HG02588 (cell line): ENCODE measurements around the gene FAM237B.
"Not testable (repeated sequence)": the region's sequence is repeated elsewhere in the genome, so short reads cannot be mapped to it uniquely, and the experiment has no call there.

Experiments
- ATAC-seq: cut with Tn5 transposase; IDR thresholded peaks from one replicate; pipeline ENCODE4 v1.9.1; 2021; ENCODE audit warnings: mild to moderate bottlenecking, moderate library complexity; ENCODE audit not compliant: unreplicated experiment

Gene FAM237B

GRCh38 chr7:90320801-90321494, at the start of gene FAM237B:
Gene FAM237B (minus strand): TSS chr7:90321304. CDS start chr7:90319748, 1,556 bp downstream.
- no peak for ATAC-seq

- ATAC-seq: no peak
Observed at GRCh38 chr7:90351987-90352386, 30.9 kb upstream of the FAM237B start.

DNA sequence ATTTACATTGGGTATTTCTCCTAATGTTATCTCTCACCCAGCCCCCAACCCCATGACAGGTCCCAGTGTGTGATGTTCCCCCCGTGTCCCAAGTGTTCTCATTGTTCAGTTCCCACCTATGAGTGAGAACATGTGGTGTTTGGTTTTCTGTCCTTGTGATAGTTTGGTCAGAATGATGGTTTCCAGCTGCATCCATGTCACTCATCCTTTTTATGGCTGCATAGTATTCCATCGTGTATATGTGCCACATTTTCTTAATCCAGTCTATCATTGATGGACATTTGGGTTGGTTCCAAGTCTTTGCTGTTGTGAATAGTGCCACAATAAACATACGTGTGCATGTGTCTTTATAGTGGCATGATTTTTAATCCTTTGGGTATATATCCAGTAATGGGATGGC, 28.9 kb upstream of the FAM237B start:
- ATAC-seq: not testable (repeated sequence)

DNA sequence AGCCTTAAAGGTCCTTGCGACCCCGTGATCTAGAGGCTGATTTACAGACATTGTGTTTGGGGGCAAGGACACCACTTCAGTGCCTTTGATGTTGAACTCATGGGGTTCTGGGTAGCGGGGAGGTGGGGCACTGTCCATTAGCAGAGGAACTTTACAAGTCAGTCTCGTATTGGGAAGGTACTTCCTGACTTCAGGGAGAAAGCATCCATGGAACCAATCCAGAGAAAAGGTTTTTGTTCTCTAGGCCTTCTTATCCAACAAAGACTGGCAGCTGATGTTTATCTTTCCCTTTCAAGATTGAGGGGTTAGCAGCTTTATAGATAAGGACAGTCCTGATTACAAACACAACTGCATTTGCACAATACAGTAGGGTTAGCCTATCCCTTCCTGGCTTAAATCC, 28.2 kb upstream of the FAM237B start:
- no peak for ATAC-seq

- ATAC-seq: no peak
Observed at GRCh38 chr7:90347759-90348158, 26.7 kb upstream of the FAM237B start.

DNA sequence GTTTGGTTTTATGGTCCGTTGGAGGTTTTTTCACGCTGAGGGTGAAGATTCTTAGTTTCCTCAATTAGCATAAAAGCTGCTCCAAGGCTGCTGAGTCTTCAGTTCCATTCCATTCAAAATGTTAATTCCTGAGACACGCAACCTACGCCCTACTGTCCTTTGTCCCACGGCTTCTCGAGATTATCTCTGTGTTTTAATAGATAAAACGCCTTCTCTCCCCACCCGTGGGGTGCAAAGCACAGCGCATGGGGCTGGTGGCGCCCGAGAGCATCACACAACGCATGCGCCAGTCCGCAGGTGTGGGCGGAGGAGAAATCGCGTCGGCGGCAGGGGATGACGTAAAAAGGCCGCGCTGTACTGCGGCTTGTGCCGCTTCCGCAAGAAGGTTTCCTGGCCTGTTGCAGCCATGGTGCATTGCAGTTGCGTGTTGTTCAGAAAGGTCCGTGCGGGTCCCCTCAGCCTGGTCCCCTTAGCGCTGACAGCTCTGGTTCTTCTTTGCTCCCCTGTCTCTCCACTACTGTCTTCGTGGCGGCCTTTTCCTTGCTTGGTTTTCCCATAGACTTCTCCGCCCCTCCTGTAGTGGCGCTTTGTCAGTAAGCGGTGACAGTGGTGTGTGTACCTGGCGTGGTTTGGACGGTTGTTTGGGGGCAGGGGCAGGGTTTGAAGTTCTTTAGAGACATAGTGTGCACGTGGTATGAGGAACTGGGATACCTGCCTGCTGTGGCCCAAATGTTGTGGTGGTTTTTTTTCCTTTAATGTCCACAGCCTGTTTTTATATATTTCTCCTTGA, 25.4 kb upstream of the FAM237B start, which contains the start of gene GTPBP10:
GTPBP10 (plus strand) TSS at position 381 of the 790 bp plus-strand sequence; CDS start at position 407, 26 bp downstream.
- peak; percentile 96 for ATAC-seq

DNA sequence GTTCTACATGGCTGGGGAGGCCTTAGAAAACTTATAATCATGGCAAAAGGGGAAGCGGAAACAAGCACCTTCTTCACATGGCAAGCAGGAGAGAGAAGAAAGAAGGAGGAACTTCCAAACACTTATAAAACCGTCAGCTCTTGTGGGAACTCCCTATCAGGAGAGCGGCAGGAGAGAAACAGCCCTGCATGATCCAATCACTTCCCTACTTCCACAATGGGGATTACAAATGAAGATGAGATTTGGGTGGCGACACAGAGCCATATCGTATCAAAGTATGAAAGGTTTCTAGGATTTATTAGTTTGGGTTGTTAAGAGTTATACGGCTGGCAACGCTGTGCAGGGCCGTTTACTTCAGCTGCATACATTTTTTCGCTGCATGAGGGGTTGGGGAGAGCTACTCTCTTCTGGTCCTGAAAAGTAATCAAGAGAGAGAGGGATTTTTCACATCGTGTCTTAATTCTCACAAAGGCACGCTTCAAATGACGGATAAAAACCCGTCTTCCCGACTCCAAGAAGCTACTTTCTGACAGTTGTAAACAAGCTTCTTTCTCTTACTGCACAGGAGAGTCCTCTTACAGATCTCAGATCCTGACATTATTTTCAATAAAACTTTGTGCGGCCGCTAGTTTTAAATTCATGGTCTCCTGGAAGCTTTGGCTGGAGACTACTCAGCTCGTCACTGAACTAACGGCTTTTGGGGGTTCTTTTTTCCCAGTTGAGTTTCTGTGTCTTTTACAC, 24.7 kb upstream of the FAM237B start:
- ATAC-seq: peak; percentile 17

DNA sequence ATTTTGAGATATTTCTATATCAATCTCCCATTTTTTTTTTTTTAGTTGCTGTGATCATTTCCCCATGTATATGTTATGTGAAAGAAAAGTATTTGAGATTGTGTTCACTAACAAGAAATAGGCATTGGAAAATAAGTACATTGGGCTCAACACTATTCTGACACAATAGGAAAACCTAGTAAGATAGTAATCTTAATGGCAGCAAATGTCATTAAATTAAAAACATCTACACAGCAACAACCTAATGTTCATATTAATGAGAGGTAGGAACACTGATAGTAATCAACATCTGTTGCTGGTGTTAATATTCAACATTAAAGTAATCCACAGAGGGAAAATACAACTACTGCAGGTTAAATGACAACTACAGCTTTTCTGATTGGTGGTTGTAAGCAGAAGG, 23.9 kb upstream of the FAM237B start:
- ATAC-seq: no peak

GRCh38 chr7:90337106-90337505, 16.0 kb upstream of the FAM237B start:
- no peak for ATAC-seq

GRCh38 chr7:90334926-90335325, 13.8 kb upstream of the FAM237B start:
- ATAC-seq: not testable (repeated sequence)

DNA sequence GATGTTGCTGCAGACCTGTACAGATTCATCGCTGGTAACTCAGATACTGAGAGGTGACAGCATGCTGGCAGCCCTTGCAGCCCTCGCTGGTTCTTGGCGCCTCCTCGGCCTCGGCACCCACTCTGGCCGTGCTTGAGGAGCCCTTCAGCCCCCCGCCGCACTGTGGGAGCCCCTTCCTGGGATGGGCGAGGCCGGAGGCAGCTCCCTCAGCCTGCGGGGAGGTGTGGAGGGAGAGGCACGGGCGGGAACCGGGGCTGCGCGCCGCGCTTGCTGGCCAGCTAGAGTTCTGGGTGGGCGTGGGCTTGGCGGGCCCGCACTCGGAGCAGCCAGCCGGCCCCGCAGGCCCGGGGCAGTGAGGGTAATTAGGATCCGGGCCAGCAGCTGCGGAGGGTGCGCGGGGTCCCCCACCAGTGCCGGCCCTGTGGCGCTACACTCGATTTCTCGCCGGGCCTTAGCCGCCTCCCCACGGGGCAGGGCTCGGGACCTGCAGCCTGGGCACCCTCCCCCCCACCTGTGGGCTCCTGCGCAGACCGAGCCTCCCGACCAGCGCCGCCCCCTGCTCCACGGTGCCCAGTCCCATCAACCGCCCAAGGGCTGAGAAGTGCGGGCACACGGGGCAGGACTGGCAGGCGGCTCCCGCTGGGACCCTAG, 13.2 kb upstream of the FAM237B start:
- ATAC-seq: no peak

DNA sequence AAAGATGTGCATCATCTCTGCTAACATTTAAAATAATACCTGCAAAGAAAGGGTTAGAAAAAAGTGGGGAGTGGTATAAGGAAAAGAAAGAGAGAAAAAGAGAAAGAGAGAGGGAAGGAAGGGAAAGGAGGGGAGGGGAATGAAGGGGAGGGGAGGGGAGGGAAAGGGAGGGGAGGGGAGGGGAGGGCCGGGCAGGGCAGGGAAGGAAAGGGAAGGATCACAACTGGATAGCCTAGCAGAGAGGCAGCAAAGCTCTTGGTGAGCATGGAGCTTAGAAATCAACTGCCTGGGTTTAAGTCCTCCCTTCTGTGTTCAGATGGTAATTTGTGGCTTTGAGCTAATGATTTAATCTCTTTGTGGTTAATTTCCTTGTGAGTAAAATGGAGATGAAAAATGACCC, 5.4 kb upstream of the FAM237B start:
- no peak for ATAC-seq

GRCh38 chr7:90322837-90323236, 1.7 kb upstream of the FAM237B start:
- ATAC-seq: no peak

DNA sequence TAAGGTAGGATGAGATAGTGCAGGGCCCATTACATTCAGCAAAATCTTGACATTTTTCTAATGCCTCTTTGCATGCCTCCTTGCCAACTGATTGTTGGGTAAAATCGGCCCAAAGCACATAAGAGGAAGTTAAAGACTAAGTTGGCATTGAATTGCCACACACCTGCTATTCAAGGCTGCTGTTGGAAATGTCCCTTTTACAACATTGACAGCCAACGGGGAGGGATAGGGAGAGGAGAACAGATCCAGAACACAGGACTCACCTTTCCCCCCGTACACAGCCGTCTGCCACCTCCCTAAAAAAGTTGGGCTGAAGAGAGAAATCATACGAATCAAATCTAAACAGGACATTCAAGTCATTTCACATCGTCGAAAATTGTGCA, 695 bp downstream of the FAM237B start:
- ATAC-seq: no peak

DNA sequence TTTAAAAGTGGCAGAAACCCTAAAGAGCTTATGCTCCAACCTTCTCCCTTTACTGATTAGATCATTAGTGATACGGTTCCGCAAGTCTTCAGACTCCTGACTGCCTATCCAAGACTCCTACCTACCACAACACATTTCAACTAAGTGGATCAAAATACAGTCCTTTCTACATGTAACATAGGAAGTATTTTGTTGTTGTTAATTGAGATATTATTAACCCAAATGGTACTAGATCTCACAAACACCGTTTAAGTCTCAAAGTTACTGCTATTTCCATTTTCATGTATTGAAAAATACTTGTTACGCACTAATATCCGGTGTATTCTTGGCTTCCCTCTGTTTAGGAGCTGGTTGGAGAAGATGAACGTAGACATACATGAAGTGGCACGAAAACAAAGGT, 1.1 kb downstream of the FAM237B start:
- ATAC-seq: no peak

DNA sequence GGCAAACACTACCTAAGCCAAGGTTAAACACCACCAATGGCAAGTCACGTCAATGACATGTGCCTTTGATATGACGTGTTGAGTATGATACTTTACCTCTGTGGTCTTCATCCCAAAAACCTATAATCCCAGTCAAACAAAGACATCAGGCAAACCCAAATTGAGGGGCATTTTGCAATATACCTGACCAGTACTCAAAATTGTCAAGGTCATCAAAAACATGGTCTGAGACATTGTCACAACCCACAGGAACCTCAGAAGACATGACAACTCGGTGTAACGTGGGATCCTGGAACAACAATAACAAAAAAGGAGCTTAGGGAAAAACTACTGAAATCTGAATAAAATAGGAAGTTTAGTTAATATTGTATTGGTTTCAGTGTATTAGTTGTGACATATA, 7.2 kb downstream of the FAM237B start:
- ATAC-seq: no peak

GRCh38 chr7:90312745-90313144, 8.4 kb downstream of the FAM237B start:
- ATAC-seq: no peak

GRCh38 chr7:90311175-90311574, 9.9 kb downstream of the FAM237B start:
- ATAC-seq: no peak

DNA sequence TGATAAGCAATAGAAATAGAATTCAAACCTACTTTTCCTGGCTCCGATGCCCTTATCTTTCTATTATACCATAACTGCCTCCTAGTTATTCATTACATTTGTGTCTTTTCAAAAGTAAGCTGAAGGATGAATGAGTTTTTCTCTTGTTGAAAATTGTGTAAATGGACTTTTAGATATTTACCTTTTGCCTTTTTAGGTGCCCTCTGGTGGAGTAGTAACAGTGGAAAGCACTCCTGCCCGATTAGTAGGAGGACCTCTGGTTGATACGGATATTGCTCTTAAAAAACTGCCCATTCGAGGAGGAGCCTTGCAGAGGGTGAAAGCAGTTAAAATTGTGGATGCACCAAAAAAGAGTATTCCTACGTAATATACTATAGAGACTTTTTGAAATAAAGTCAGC, 11.2 kb downstream of the FAM237B start:
- ATAC-seq: no peak

DNA sequence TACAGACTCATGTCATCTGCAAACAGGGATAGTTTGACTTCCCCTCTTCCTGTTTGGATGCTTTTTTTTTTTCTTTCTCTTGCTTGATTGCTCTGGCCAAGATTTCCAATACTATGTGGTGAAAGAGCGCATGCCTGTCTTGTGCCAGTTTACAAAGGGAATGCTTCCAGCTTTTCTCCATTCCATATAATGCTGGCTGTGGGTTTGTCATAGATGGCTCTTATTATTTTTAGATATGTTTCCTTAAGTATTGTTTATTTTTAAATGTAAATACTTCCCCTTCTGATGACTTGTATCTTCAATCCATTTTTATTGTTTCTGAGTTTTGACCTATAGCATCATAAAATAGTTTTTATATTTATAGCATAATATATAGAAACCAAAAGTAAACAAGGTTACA, 17.9 kb downstream of the FAM237B start:
- no peak for ATAC-seq
